Hematopoietic multipotent progenitor cell treated with erythropoietin and hydrocortisone succinate and interleukin-3 and kit ligand, for 4 days (in vitro differentiated cells): Measurements from ENCODE around the gene SLC25A17.
"Not testable (repeated sequence)": the region's sequence is repeated elsewhere in the genome, so short reads cannot be mapped to it uniquely, and the experiment has no call there.

ENCODE experiments used
- DNase-seq: peaks from one replicate; pipeline ENCODE4 v3.0.0-alpha.2; 2015

SLC25A17 gene

GRCh38 chr22:40818747-40819598 is at the start of gene SLC25A17:
Gene SLC25A17 (minus strand): TSS chr22:40819346. CDS start chr22:40819248, 98 bp downstream.
- DNase-seq: peak; percentile 95

GRCh38 chr22:40868379-40868778 is 49.2 kb upstream of the SLC25A17 start:
- DNase-seq: not testable (repeated sequence)

GRCh38 chr22:40867109-40867508 is 48.0 kb upstream of the SLC25A17 start:
- DNase-seq: no peak

- no peak for DNase-seq
These were observed 43.4 kb upstream of the SLC25A17 start for GRCh38 chr22:40862537-40862936.

GRCh38 chr22:40862013-40862412 is 42.9 kb upstream of the SLC25A17 start, which contains the start of gene DNAJB7:
Gene DNAJB7 (minus strand): TSS chr22:40862113. CDS start chr22:40861994, 119 bp downstream.
- DNase-seq: no peak

GRCh38 chr22:40857309-40857855 is 38.2 kb upstream of the SLC25A17 start:
- DNase-seq: peak; percentile 18

- DNase-seq: peak; percentile 99
These were observed 37.6 kb upstream of the SLC25A17 start, which contains the start of the genes ST13 and XPNPEP3 for GRCh38 chr22:40856513-40857308. Gene ST13 (minus strand): TSS chr22:40856639. CDS start chr22:40856540, 99 bp downstream. Gene XPNPEP3 (plus strand): TSS chr22:40857148. CDS start chr22:40857182, 34 bp downstream.

- peak; percentile 63 for DNase-seq
These were observed 36.9 kb upstream of the SLC25A17 start for GRCh38 chr22:40855979-40856512.

GRCh38 chr22:40855071-40855978 is 36.2 kb upstream of the SLC25A17 start:
- peak; percentile 83 for DNase-seq

GRCh38 chr22:40853961-40854360 is 34.8 kb upstream of the SLC25A17 start:
- peak; percentile 27 for DNase-seq

- DNase-seq: no peak
These were observed 34.2 kb upstream of the SLC25A17 start for GRCh38 chr22:40853333-40853732.

GRCh38 chr22:40845816-40846215 is 26.7 kb upstream of the SLC25A17 start:
- not testable (repeated sequence) for DNase-seq

GRCh38 chr22:40844951-40845350 is 25.8 kb upstream of the SLC25A17 start:
- no peak for DNase-seq

GRCh38 chr22:40838486-40838885 is 19.3 kb upstream of the SLC25A17 start:
- DNase-seq: no peak

GRCh38 chr22:40834619-40835018 is 15.5 kb upstream of the SLC25A17 start:
- no peak for DNase-seq

GRCh38 chr22:40829131-40829530 is 10.0 kb upstream of the SLC25A17 start:
- DNase-seq: no peak

- no peak for DNase-seq
These were observed 8.0 kb upstream of the SLC25A17 start for GRCh38 chr22:40826984-40827741.

GRCh38 chr22:40826292-40826691 is 7.1 kb upstream of the SLC25A17 start:
- DNase-seq: not testable (repeated sequence)

- DNase-seq: no peak
These were observed 4.3 kb upstream of the SLC25A17 start for GRCh38 chr22:40823426-40823825.

- peak; percentile 63 for DNase-seq
These were observed 524 bp upstream of the SLC25A17 start for GRCh38 chr22:40819599-40820140.
